H1 (cell line): ENCODE measurements around the gene CCDC82. TPM values are rescaled to one million over a fixed set of nuclear protein-coding genes. Genes with fewer than 3 reads are reported as not detected.

ENCODE experiments used
- CTCF ChIA-PET: fragments of 300-600 bp; sonication (Branson Sonifier 250); formaldehyde crosslinking; loops from one replicate; lab custom pipeline; 2021; ENCODE audit not compliant: partially characterized antibody; lab: Charles Lee
- POLR2A ChIA-PET: fragments of 300-600 bp; sonication (Branson Sonifier 250); formaldehyde crosslinking; loops from one replicate; lab custom pipeline; 2021; ENCODE audit warnings: inconsistent platforms; ENCODE audit not compliant: partially characterized antibody; lab: Charles Lee
- DNase-seq, 2 experiments: peaks; one replicate each; pipeline versions ENCODE4 v3.0.0 to v3.0.0-alpha.2; 2010 to 2022; ENCODE audit warnings: low spot score in 2 of 2, low read depth in 1 of 2, mixed read lengths in 1 of 2
- FAIRE-seq: peaks from 2 replicates; lab custom pipeline; 2011; peaks lifted over from hg19 to GRCh38; lab: Jason Lieb, UNC
- H2AFZ ChIP-seq: 2 replicates; pipeline ENCODE4 v1.8.1; 2012; ENCODE audit warnings: low read length, inconsistent platforms
- H2AK5ac ChIP-seq: 2 replicates; pipeline ENCODE4 v1.6.1; 2013; ENCODE audit warnings: low read depth, low read length
- H2BK120ac ChIP-seq: replicated peaks from 2 replicates; pipeline ENCODE3; 2013; ENCODE audit warnings: low read depth, low read length, inconsistent platforms
- H2BK12ac ChIP-seq: 2 replicates; pipeline ENCODE4 v1.6.1; 2013; ENCODE audit warnings: low read depth, low read length
- H2BK15ac ChIP-seq: 2 replicates; pipeline ENCODE4 v1.6.1; 2013; ENCODE audit warnings: low read length
- H2BK20ac ChIP-seq: 2 replicates; pipeline ENCODE4 v1.6.1; 2013; ENCODE audit warnings: low read length
- H2BK5ac ChIP-seq: 2 replicates; pipeline ENCODE4 v1.6.1; 2013; ENCODE audit warnings: low read depth, low read length
- H3K14ac ChIP-seq: 2 replicates; pipeline ENCODE4 v1.6.1; 2013; ENCODE audit warnings: inconsistent platforms; ENCODE audit not compliant: insufficient read length
- H3K18ac ChIP-seq: 2 replicates; pipeline ENCODE4 v1.6.1; 2013; ENCODE audit warnings: low read length; ENCODE audit errors: extremely low read depth
- H3K23ac ChIP-seq: 2 replicates; pipeline ENCODE4 v1.6.1; 2013; ENCODE audit warnings: inconsistent platforms; ENCODE audit not compliant: insufficient read length
- H3K23me2 ChIP-seq: 2 replicates; pipeline ENCODE4 v1.6.1; 2013; ENCODE audit warnings: low read depth, low read length
- H3K27ac ChIP-seq: 2 replicates; pipeline ENCODE4 v1.6.1; 2011; ENCODE audit warnings: low read depth, low read length, inconsistent platforms
- H3K27me3 ChIP-seq, 4 experiments: replicated peaks in 1 of 4; 1 replicate in 1 of 4; 2 replicates in 3 of 4; pipeline versions ENCODE4 v1.6.1 to v1.8.1; 2011 to 2013; ENCODE audit warnings: low read length in 3 of 4, mild to moderate bottlenecking in 3 of 4, inconsistent platforms in 2 of 4, mixed read lengths in 2 of 4, moderate library complexity in 1 of 4; ENCODE audit not compliant: control insufficient read depth in 3 of 4, insufficient read depth in 3 of 4; ENCODE audit errors: extremely low read depth in 1 of 4
- H3K36me3 ChIP-seq, 4 experiments: 2 replicates each; pipeline versions ENCODE4 v1.6.1 to v1.8.1; 2011 to 2013; ENCODE audit warnings: mild to moderate bottlenecking in 4 of 4, low read length in 3 of 4, moderate library complexity in 2 of 4, control low read depth in 1 of 4, inconsistent platforms in 1 of 4; ENCODE audit not compliant: insufficient read depth in 4 of 4, control insufficient read depth in 2 of 4
- H3K4ac ChIP-seq: replicated peaks from 2 replicates; pipeline ENCODE3; 2013; ENCODE audit warnings: low read length, low read depth, mixed read lengths, inconsistent platforms; ENCODE audit not compliant: insufficient read length
- H3K4me1 ChIP-seq, 4 experiments: replicated peaks in 1 of 4; 1 replicate in 1 of 4; 2 replicates in 3 of 4; pipeline versions ENCODE4 v1.6.1 to v1.8.1; 2011 to 2013; ENCODE audit warnings: low read length in 3 of 4, inconsistent platforms in 2 of 4, mixed read lengths in 1 of 4; ENCODE audit not compliant: insufficient read depth in 4 of 4, control insufficient read depth in 3 of 4
- H3K4me2 ChIP-seq, 2 experiments: 2 replicates each; pipeline versions ENCODE4 v1.6.1 to v1.8.1; 2011 to 2013; ENCODE audit warnings: low read depth in 2 of 2, low read length in 2 of 2, control low read depth in 1 of 2, inconsistent platforms in 1 of 2, mild to moderate bottlenecking in 1 of 2; ENCODE audit not compliant: insufficient read depth in 1 of 2
- H3K4me3 ChIP-seq, 4 experiments: fragments of 200-600, 300-600 bp in 1 of 4; sonication (generic), shearing (Covaris generic), sonication (Bioruptor Twin) in 1 of 4; 2 replicates each; pipeline versions ENCODE4 v1.5.1 to v1.8.1; 2011 to 2016; ENCODE audit warnings: low read length in 4 of 4, low read depth in 3 of 4, control low read depth in 2 of 4, inconsistent platforms in 2 of 4, mild to moderate bottlenecking in 2 of 4, mixed read lengths in 1 of 4, moderate library complexity in 1 of 4; ENCODE audit not compliant: insufficient read depth in 2 of 4; ENCODE audit errors: extremely low read depth in 1 of 4
- H3K56ac ChIP-seq: replicated peaks from 2 replicates; pipeline ENCODE3; 2013; ENCODE audit warnings: low read depth, mild to moderate bottlenecking, mixed read lengths, low read length, inconsistent platforms; ENCODE audit not compliant: insufficient read length
- H3K79me1 ChIP-seq: 2 replicates; pipeline ENCODE4 v1.6.1; 2013; ENCODE audit warnings: low read depth, low read length, control low read depth
- H3K79me2 ChIP-seq, 2 experiments: 2 replicates each; pipeline versions ENCODE4 v1.6.1 to v1.8.1; 2012 to 2013; ENCODE audit warnings: low read length in 2 of 2, mild to moderate bottlenecking in 2 of 2, inconsistent platforms in 1 of 2; ENCODE audit not compliant: insufficient read depth in 2 of 2, control insufficient read depth in 1 of 2
- H3K9ac ChIP-seq, 4 experiments: replicated peaks in 1 of 4; 1 replicate in 1 of 4; 2 replicates in 3 of 4; pipeline versions ENCODE4 v1.6.1 to v1.8.1; 2011 to 2013; ENCODE audit warnings: low read depth in 3 of 4, low read length in 3 of 4, control low read depth in 2 of 4, mild to moderate bottlenecking in 2 of 4, moderate library complexity in 2 of 4, inconsistent platforms in 1 of 4; ENCODE audit errors: extremely low read depth in 1 of 4
- H3K9me3 ChIP-seq, 2 experiments: 2 replicates each; pipeline versions ENCODE4 v1.6.1 to v1.8.1; 2012 to 2013; ENCODE audit warnings: mild to moderate bottlenecking in 2 of 2, moderate library complexity in 2 of 2, control low read depth in 1 of 2, inconsistent platforms in 1 of 2, low read depth in 1 of 2, low read length in 1 of 2, mixed read lengths in 1 of 2; ENCODE audit not compliant: insufficient read depth in 2 of 2
- H4K20me1 ChIP-seq, 2 experiments: replicated peaks in 1 of 2; 2 replicates each; pipeline versions ENCODE3 to v1.8.1; 2011 to 2013; ENCODE audit warnings: inconsistent platforms in 2 of 2, low read length in 2 of 2, mild to moderate bottlenecking in 1 of 2; ENCODE audit not compliant: insufficient read depth in 2 of 2, control insufficient read depth in 1 of 2
- H4K5ac ChIP-seq: 2 replicates; pipeline ENCODE4 v1.6.1; 2013; ENCODE audit warnings: low read length, low read depth, mixed read lengths, inconsistent platforms; ENCODE audit not compliant: insufficient read length
- H4K8ac ChIP-seq: 2 replicates; pipeline ENCODE4 v1.8.0; 2013; ENCODE audit warnings: mild to moderate bottlenecking, moderate library complexity, low read length, inconsistent platforms; ENCODE audit not compliant: insufficient read depth; ENCODE audit errors: extremely low read depth
- H4K91ac ChIP-seq: replicated peaks from 2 replicates; pipeline ENCODE3; 2013; ENCODE audit warnings: low read length, mixed read lengths, inconsistent platforms; ENCODE audit not compliant: insufficient read length
- CEBPB ChIP-seq: IDR thresholded peaks from 2 replicates; pipeline ENCODE4 v1.6.1; 2012; ENCODE audit warnings: low read depth, low read length
- JUN ChIP-seq: IDR thresholded peaks from 2 replicates; pipeline ENCODE4 v1.6.1; 2011; ENCODE audit warnings: low read depth, mild to moderate bottlenecking, improper control_type of control experiment, low read length
- SP4 ChIP-seq: IDR thresholded peaks from 2 replicates; pipeline ENCODE4 v1.6.1; 2012; ENCODE audit warnings: low read length, inconsistent platforms
- TBP ChIP-seq: IDR thresholded peaks from 2 replicates; pipeline ENCODE4 v1.6.1; 2011; ENCODE audit warnings: low read depth, low read length, improper control_type of control experiment
- WGBS, 2 experiments: shearing (Covaris generic) in 1 of 2; methylation state at CpG; one replicate each; pipeline versions ENCODE4 v1.1.6 to v1.1.7; 2013 to 2015; ENCODE audit warnings: low lambda C conversion rate in 2 of 2, mixed read lengths in 2 of 2, inconsistent platforms in 1 of 2, low coverage in 1 of 2, missing lambda C conversion rate in 1 of 2; ENCODE audit not compliant: insufficient replicate concordance in 2 of 2, insufficient coverage in 1 of 2, insufficient read length in 1 of 2; ENCODE audit errors: extremely low coverage in 1 of 2, missing lambda C conversion rate in 1 of 2; 5-methylcytosine and 5-hydroxymethylcytosine counted together
- polyA plus RNA-seq, 7 experiments: library from polyadenylated mRNA; depleted of rRNA in 3 of 7; stranded (reverse) in 5 of 7; unstranded in 2 of 7; fragments of >200 nt in 5 of 7; fragments of 200-250 nt in 2 of 7; gene quantifications; 1 replicate in 5 of 7; 2 replicates in 1 of 7; 4 replicates in 1 of 7; pipeline versions ENCODE4 v1.2.1 to v1.2.3, GENCODE V29; 2011 to 2013; ENCODE audit warnings: missing spikeins in 2 of 7, mixed read lengths in 2 of 7
- total RNA-seq: library from RNA; stranded (reverse); fragmentation: NEBNext Ultra II Directional; extraction: Animal tissue kit (Norgen Biotek cat#: 25700); gene quantifications from 2 replicates; pipeline ENCODE4 v1.2.1, GENCODE V29; 2021

The CCDC82 gene
- total and polyA plus RNA-seq, 2 of the 8 experiments (the other 6 are each of a cell fraction or from before 2014, with no cell fraction given), result 6.0 to 15.2 TPM

DNA sequence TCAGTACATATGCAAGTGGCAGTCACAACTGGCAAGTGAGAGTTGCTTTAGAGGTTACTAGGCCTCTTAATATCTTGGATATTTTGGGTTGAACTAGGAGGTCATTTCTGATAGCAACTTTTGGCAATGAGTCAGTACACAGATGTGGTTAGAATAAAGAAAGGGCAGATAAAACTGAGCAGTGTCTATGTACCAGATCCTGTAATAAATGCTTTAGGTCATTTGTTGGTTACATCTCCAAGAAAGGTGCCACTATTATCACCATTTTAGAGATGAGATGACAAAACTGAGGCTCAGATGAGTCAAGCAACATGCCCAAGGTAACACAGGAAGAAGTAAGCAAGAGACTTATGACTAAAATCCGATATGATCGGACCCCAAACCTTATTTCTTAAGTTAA, 71.7 kb downstream of the CCDC82 start:
- H4K8ac ChIP-seq, result no peak overlapping the region
- TF ChIP-seq CEBPB (no peak), JUN (no peak), SP4 (no peak), TBP (no peak)
- H2BK15ac ChIP-seq, result no peak overlapping the region
- no peak overlapping the region for H3K4ac ChIP-seq
- H3K27me3 ChIP-seq, result no peaks in the 10 kb centered on the region
- H2BK5ac ChIP-seq, result no peak overlapping the region
- ChIA-PET POLR2A (no interaction called here), CTCF (interaction anchor here (1.0 to 1.7 kb wide), 3 partner anchors 20 to 263 kb away, joined by 3 to 5 read pairs (median 3); no protein-coding TSS in a partner anchor)
- H3K14ac ChIP-seq, result no peak overlapping the region
- H2AFZ ChIP-seq, result no peak overlapping the region
- H3K23me2 ChIP-seq, result no peaks in the 10 kb centered on the region
- H2BK20ac ChIP-seq, result no peak overlapping the region
- FAIRE-seq (no peak), DNase-seq (no peak)
- H3K9me3 ChIP-seq, result peaks cover 0 to 3% of the 10 kb centered on the region in 2 experiments; a peak in 1 of 4 replicates
- no peak overlapping the region for H2AK5ac ChIP-seq
- H3K4me3 ChIP-seq, result no peak overlapping the region
- no peak overlapping the region for H3K56ac ChIP-seq
- WGBS, 2 experiments, result 89% methylated on average over 2 of the region's 2 CpGs; no CpG with 5 or more reads in 1 of the 2 experiments
- H3K4me2 ChIP-seq, result no peak overlapping the region
- no peaks in the 10 kb centered on the region for H3K36me3 ChIP-seq
- no peak overlapping the region for H4K5ac ChIP-seq
- H4K91ac ChIP-seq, result no peak overlapping the region
- peaks cover 0 to 10% (median 4%) of the 10 kb centered on the region in 4 experiments; a peak in 2 of 7 replicates for H3K4me1 ChIP-seq
- H3K18ac ChIP-seq, result no peak overlapping the region
- no peak overlapping the region for H3K27ac ChIP-seq
- H2BK120ac ChIP-seq, result no peak overlapping the region
- H3K23ac ChIP-seq, result no peak overlapping the region
- H2BK12ac ChIP-seq, result no peak overlapping the region
- no peak overlapping the region for H3K9ac ChIP-seq
- H3K79me2 ChIP-seq, result no peaks in the 10 kb centered on the region
- H3K79me1 ChIP-seq, result no peaks in the 10 kb centered on the region; the same call in 1 of the 2 replicates
- no peaks in the 10 kb centered on the region for H4K20me1 ChIP-seq
